GM12865 (cell line): ENCODE data around the gene SLC38A10.

ENCODE experiments used
- DNase-seq: peaks from one replicate; pipeline ENCODE4 v3.0.0; 2010; ENCODE audit warnings: low read depth
- H3K4me3 ChIP-seq: 2 replicates; pipeline ENCODE4 v1.5.1; 2011; ENCODE audit warnings: mild to moderate bottlenecking, low read depth, low read length, control low read depth
- CTCF ChIP-seq: IDR thresholded peaks from 2 replicates; pipeline ENCODE4 v1.5.1; 2011; ENCODE audit warnings: low read length, control low read depth, low read depth, inconsistent platforms; ENCODE audit not compliant: insufficient read depth; ENCODE audit errors: missing control alignments

The SLC38A10 gene

DNA sequence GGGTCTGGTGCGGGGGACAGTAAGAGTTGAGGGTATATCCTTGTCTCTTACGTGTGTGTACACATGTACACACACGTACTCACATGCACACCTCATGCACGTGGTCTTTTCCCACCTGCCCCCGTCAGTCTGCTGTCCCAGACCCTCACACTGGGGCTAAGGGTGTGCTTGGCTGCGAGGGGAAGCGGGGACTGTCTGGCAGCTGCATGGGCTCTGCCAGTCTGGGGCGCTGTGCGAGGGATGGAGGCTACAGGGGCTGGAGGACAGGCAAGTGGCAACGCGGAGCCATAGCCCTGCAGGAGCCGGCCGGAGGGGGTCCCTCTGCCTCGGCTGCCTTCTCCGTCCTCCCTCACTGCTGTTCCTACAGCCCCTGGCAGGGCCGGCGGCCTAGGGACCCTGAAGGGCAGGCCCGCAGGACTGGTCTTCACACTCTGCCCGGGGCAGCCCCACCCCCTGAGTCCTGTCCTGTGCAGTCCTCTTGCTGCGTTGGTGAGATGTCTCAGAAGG lies 20.8 kb upstream of the SLC38A10 start:
- no peak overlapping the region for H3K4me3 ChIP-seq
- no peak for DNase-seq
- TF ChIP-seq CTCF = no peak

GRCh38 chr17:81315129-81315884 lies 20.2 kb upstream of the SLC38A10 start:
- no peak for DNase-seq
- H3K4me3 ChIP-seq = no peak overlapping the region
- no peak for TF ChIP-seq CTCF

DNA sequence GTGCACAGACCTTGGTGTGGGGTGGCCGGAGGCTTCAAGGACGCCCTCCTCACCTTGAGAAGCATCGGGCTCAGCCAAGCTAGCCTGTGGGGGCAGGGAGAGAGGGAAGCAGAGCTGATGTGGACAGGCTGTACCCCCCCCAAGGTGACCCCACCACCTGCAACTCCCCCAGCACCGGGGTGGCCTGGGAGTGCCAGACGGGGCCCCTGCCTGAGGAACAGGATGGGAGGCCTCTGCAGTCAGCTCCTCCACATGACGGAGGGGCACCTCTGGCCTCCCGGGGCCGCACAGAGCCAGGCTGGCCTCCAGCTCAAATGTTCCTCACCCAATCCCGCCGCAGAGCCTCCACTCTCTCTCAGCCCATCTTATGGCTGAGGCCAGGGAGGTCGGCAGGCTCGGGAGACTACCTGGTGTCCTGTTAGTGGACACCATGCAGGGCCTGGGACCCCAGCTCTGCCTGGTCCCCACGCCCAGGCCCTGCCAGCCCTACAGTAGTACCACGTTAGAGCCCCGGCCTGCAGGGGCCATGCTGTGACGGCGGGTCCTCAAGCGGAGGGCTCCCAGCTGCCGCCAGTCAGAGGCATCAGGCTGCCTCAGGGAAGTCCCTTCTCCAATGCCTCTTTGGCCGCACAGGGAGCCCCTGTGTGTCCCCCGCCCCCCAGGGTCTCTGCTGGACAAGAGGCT lies 19.4 kb upstream of the SLC38A10 start:
- H3K4me3 ChIP-seq = no peak overlapping the region
- TF ChIP-seq CTCF = no peak
- DNase-seq = no peak

GRCh38 chr17:81313776-81314397 lies 18.8 kb upstream of the SLC38A10 start:
- no peak for TF ChIP-seq CTCF
- H3K4me3 ChIP-seq = no peak overlapping the region
- no peak for DNase-seq

GRCh38 chr17:81312624-81313325 lies 17.7 kb upstream of the SLC38A10 start:
- H3K4me3 ChIP-seq = no peak overlapping the region
- no peak for TF ChIP-seq CTCF
- DNase-seq = no peak

GRCh38 chr17:81311946-81312345 lies 16.8 kb upstream of the SLC38A10 start:
- TF ChIP-seq CTCF = no peak
- no peak overlapping the region for H3K4me3 ChIP-seq
- DNase-seq = no peak
